HCT116 (cell line): ENCODE measurements around the gene RASL11B. TPM values are rescaled to one million over a fixed set of nuclear protein-coding genes. Genes with fewer than 3 reads are reported as not detected.

ENCODE experiments used
- ATAC-seq: fragments of 200-7000 bp; cut with Tn5 transposase; 2 replicates; pipeline ENCODE4 v1.9.1; 2020; ENCODE audit warnings: mild to moderate bottlenecking, moderate library complexity
- BruUV-seq: library from RNA; stranded (reverse); fragments of 400-500 nt; replicated peaks from 2 replicates; lab custom pipeline; 2021; lab: Mats Ljungman, UMichigan
- CTCF ChIA-PET: fragments of 300-600 bp; sonication (Branson Sonifier 250); formaldehyde crosslinking; loops from one replicate; lab custom pipeline; 2021; ENCODE audit warnings: antibody characterized with exemption; lab: Charles Lee
- POLR2A ChIA-PET: fragments of 300-600, 350-600 bp; sonication (Branson Sonifier 250); formaldehyde crosslinking; loops from one replicate; lab custom pipeline; 2021; ENCODE audit warnings: antibody characterized with exemption; lab: Charles Lee
- RAD21 ChIA-PET, 2 experiments: fragments of 300-600 bp; sonication (Branson Sonifier 250); formaldehyde crosslinking; loops; one replicate each; lab custom pipeline; 2023; ENCODE audit warnings: low total read pairs in 2 of 2; ENCODE audit not compliant: uncharacterized antibody in 2 of 2, unreplicated experiment in 2 of 2, low non-redundant PET in 1 of 2; lab: Charles Lee
- DNase-seq: peaks from one replicate; pipeline ENCODE4 v3.0.0-alpha.2; 2010; ENCODE audit warnings: low read depth, low spot score
- H2AFZ ChIP-seq: fragments of 200-600 bp; shearing (Covaris generic), sonication (generic); 2 replicates; pipeline ENCODE4 v1.6.1; 2017; ENCODE audit warnings: low read depth, mixed run types, mixed read lengths, antibody characterized with exemption, low read length; ENCODE audit not compliant: poor library complexity, severe bottlenecking
- H3K27ac ChIP-seq: 2 replicates; pipeline ENCODE4 v1.5.1; 2012; ENCODE audit warnings: low read depth, low read length
- H3K27me3 ChIP-seq: fragments of 200-600 bp; sonication (generic); 2 replicates; pipeline ENCODE4 v1.6.1; 2016; ENCODE audit warnings: mixed run types, low read length, mixed read lengths; ENCODE audit not compliant: insufficient read depth
- H3K36me3 ChIP-seq, 2 experiments: fragments of 200-500 bp in 1 of 2; fragments of 200-600 bp in 1 of 2; sonication (Bioruptor generic) in 1 of 2; sonication (generic) in 1 of 2; 2 replicates each; pipeline versions ENCODE4 v1.5.1 to v1.6.1; 2014 to 2016; ENCODE audit warnings: low read length in 2 of 2, inconsistent platforms in 1 of 2, mixed read lengths in 1 of 2, mixed run types in 1 of 2; ENCODE audit not compliant: insufficient read depth in 2 of 2, control insufficient read depth in 1 of 2
- H3K4me1 ChIP-seq, 2 experiments: fragments of 200-600 bp in 1 of 2; sonication (generic) in 1 of 2; 2 replicates each; pipeline versions ENCODE4 v1.5.1 to v1.6.1; 2012 to 2017; ENCODE audit warnings: low read length in 2 of 2, inconsistent platforms in 1 of 2, mild to moderate bottlenecking in 1 of 2, mixed read lengths in 1 of 2, mixed run types in 1 of 2, moderate library complexity in 1 of 2; ENCODE audit not compliant: insufficient read depth in 2 of 2, control insufficient read depth in 1 of 2
- H3K4me2 ChIP-seq: fragments of 200-600 bp; sonication (generic); 2 replicates; pipeline ENCODE4 v1.6.1; 2017; ENCODE audit warnings: mixed run types, low read length, mixed read lengths
- H3K4me3 ChIP-seq, 2 experiments: fragments of 200-600 bp in 1 of 2; sonication (generic) in 1 of 2; replicated peaks in 1 of 2; 2 replicates each; pipeline ENCODE4 v1.5.1; 2011 to 2016; ENCODE audit warnings: low read length in 2 of 2, control low read depth in 1 of 2, low read depth in 1 of 2, mild to moderate bottlenecking in 1 of 2, mixed read lengths in 1 of 2, mixed run types in 1 of 2
- H3K79me2 ChIP-seq: fragments of 200-600 bp; sonication (generic); 2 replicates; pipeline ENCODE4 v1.6.1; 2017; ENCODE audit warnings: mild to moderate bottlenecking, mixed run types, low read length, moderate library complexity, mixed read lengths; ENCODE audit not compliant: insufficient read depth
- H3K9ac ChIP-seq: fragments of 200-600 bp; sonication (generic); 2 replicates; pipeline ENCODE4 v1.6.1; 2016; ENCODE audit warnings: low read length, mixed read lengths
- H3K9me2 ChIP-seq: fragments of 200-600 bp; sonication (generic), shearing (Covaris generic); 2 replicates; pipeline ENCODE4 v1.6.1; 2017; ENCODE audit warnings: mixed run types, mild to moderate bottlenecking, moderate library complexity; ENCODE audit not compliant: insufficient read depth
- H3K9me3 ChIP-seq, 2 experiments: fragments of 200-500 bp in 1 of 2; fragments of 200-600 bp in 1 of 2; sonication (Bioruptor generic) in 1 of 2; sonication (generic) in 1 of 2; 2 replicates each; pipeline ENCODE4 v1.6.1; 2014 to 2017; ENCODE audit warnings: low read length in 2 of 2, mixed read lengths in 2 of 2, inconsistent platforms in 1 of 2, low read depth in 1 of 2, mild to moderate bottlenecking in 1 of 2, mixed run types in 1 of 2, moderate library complexity in 1 of 2; ENCODE audit not compliant: control insufficient read depth in 1 of 2, insufficient read depth in 1 of 2
- H4K20me1 ChIP-seq: fragments of 200-600 bp; sonication (generic), shearing (Covaris generic); 2 replicates; pipeline ENCODE4 v1.6.1; 2017; ENCODE audit warnings: mixed run types, mild to moderate bottlenecking, moderate library complexity; ENCODE audit not compliant: insufficient read depth
- ATF3 ChIP-seq: IDR thresholded peaks from 2 replicates; pipeline ENCODE4 v1.6.1; 2012
- CBX3 ChIP-seq: IDR thresholded peaks from 2 replicates; pipeline ENCODE4 v1.6.1; 2012; ENCODE audit warnings: low read depth
- CEBPB ChIP-seq: IDR thresholded peaks from 2 replicates; pipeline ENCODE4 v1.6.1; 2012; ENCODE audit warnings: low read depth
- JUND ChIP-seq: IDR thresholded peaks from 2 replicates; pipeline ENCODE4 v1.6.1; 2012
- POLR2A ChIP-seq: IDR thresholded peaks from 2 replicates; pipeline ENCODE4 v1.7.0; 2011; ENCODE audit warnings: borderline replicate concordance; ENCODE audit not compliant: insufficient read depth, insufficient read length; ENCODE audit errors: extremely low read depth
- RAD21 ChIP-seq: IDR thresholded peaks from 2 replicates; pipeline ENCODE4 v1.6.1; 2012; ENCODE audit warnings: low read depth, mild to moderate bottlenecking
- YY1 ChIP-seq: IDR thresholded peaks from 2 replicates; pipeline ENCODE4 v1.6.1; 2011; ENCODE audit warnings: low read length, low read depth, moderate library complexity, mild to moderate bottlenecking; ENCODE audit not compliant: insufficient replicate concordance; ENCODE audit errors: extremely low read depth
- intact Hi-C: fragments of 100-400 bp; cut with micrococcal nuclease; formaldehyde crosslinking; loops from 2 replicates; pipeline ENCODE4 v1.10.0; 2022
- total RNA-seq: library from RNA; stranded (reverse); gene quantifications from one replicate; pipeline ENCODE4 v1.2.1, GENCODE V29; 2021; ENCODE audit not compliant: unreplicated experiment
- TF ChIP-seq, protein P1 (sequence below): IDR thresholded peaks from 2 replicates; pipeline ENCODE4 v1.6.1; 2012
- TF ChIP-seq, protein P2 (sequence below), 3 experiments: fragments of 200-600 bp in 1 of 3; sonication (generic) in 1 of 3; IDR thresholded peaks in 2 of 3; conservative IDR thresholded peaks in 1 of 3; 2 replicates each; pipeline ENCODE4 v1.5.1; 2012 to 2017; ENCODE audit warnings: low read depth in 2 of 3, low read length in 2 of 3, antibody characterized with exemption in 1 of 3, borderline replicate concordance in 1 of 3, control low read depth in 1 of 3, mild to moderate bottlenecking in 1 of 3, mixed read lengths in 1 of 3, mixed run types in 1 of 3, moderate library complexity in 1 of 3; ENCODE audit not compliant: insufficient read depth in 1 of 3
- TF ChIP-seq, protein P3 (sequence below): IDR thresholded peaks from 2 replicates; pipeline ENCODE4 v1.6.1; 2011; ENCODE audit warnings: mild to moderate bottlenecking, low read length, moderate library complexity; ENCODE audit not compliant: insufficient replicate concordance; ENCODE audit errors: extremely low read depth

The RASL11B gene
- total RNA-seq, 1 experiment from 2014 or later: 0.34 TPM

DNA sequence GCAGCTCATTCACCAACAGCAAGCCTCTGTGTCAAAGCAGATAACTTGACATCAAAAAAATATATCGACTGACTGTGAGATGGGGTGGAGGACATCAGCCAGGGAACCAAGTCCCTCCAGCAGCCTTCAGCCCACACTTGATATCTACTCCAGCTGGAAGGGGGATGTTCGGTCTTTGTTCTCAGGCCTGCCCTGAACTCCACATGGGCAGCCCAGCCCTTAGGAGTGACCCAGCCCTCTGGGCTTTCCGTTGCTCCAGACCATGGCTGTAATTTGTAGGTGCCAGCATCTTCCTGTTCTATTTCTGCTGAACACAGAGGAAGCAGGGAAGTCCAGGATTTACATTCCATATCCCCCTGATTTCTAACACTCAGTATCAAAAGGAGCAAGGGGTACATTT is 17.4 kb downstream of the RASL11B start:
- Histone ChIP-seq H3K4me2 (no peak overlapping the region), H3K27me3 (no peaks in the 10 kb centered on the region), H3K4me3 (no peak overlapping the region), H4K20me1 (no peaks in the 10 kb centered on the region), H3K79me2 (no peaks in the 10 kb centered on the region), H3K9me3 (no peaks in the 10 kb centered on the region), H3K36me3 (no peaks in the 10 kb centered on the region), H2AFZ (no peak overlapping the region), H3K9ac (no peak overlapping the region), H3K9me2 (no peaks in the 10 kb centered on the region), H3K4me1 (peaks cover under 1 to 5% of the 10 kb centered on the region in 2 experiments; a peak in 2 of 4 replicates), H3K27ac (no peak overlapping the region)
- BruUV-seq: no TSS peak
- no peak for DNase-seq
- ChIA-PET RAD21 (no interaction called here), CTCF (no interaction called here), POLR2A (no interaction called here)
- intact Hi-C loops: no loop called here
- ATAC-seq: no peak
- TF ChIP-seq, protein P1, sequence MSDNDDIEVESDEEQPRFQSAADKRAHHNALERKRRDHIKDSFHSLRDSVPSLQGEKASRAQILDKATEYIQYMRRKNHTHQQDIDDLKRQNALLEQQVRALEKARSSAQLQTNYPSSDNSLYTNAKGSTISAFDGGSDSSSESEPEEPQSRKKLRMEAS: no peak
- TF ChIP-seq ATF3 (no peak), YY1 (no peak), CEBPB (no peak), POLR2A (no peak)
- TF ChIP-seq, protein P2, sequence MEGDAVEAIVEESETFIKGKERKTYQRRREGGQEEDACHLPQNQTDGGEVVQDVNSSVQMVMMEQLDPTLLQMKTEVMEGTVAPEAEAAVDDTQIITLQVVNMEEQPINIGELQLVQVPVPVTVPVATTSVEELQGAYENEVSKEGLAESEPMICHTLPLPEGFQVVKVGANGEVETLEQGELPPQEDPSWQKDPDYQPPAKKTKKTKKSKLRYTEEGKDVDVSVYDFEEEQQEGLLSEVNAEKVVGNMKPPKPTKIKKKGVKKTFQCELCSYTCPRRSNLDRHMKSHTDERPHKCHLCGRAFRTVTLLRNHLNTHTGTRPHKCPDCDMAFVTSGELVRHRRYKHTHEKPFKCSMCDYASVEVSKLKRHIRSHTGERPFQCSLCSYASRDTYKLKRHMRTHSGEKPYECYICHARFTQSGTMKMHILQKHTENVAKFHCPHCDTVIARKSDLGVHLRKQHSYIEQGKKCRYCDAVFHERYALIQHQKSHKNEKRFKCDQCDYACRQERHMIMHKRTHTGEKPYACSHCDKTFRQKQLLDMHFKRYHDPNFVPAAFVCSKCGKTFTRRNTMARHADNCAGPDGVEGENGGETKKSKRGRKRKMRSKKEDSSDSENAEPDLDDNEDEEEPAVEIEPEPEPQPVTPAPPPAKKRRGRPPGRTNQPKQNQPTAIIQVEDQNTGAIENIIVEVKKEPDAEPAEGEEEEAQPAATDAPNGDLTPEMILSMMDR (IDR thresholded peaks at IDR 0.05 in 2 of 3, conservative IDR thresholded peaks at IDR 0.05 in 1 of 3; ENCODE audit: borderline replicate concordance in 1 of 3, insufficient read depth in 1 of 3, low read depth in 2 of 3, low read length in 2 of 3): no peak

DNA sequence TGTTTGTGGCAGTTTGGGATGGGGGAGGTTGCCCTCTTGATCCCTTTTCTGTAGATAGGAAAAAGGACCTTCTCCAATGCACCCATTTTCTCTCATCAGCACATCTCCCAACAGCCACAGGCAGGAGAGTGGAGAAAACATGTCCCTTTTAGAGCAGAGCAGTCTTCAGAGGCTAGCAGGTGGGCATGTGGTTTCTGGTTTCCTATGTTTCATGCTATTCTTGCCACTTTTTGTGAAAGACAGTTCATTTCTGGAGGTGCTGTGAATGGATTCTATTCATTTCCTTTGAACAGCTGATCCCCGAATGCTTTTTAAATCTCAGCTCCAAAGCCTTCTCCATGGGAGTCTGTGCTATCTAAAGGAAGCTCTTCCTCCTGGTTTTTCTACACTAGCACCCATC is 18.9 kb downstream of the RASL11B start:
- DNase-seq (no peak), ATAC-seq (no peak)
- intact Hi-C loops: no loop called here
- no TSS peak for BruUV-seq
- Histone ChIP-seq H3K9me2 (no peaks in the 10 kb centered on the region), H3K27me3 (no peaks in the 10 kb centered on the region), H3K4me1 (peaks cover 10 to 13% of the 10 kb centered on the region in 2 experiments; a peak in 2 of 4 replicates), H3K4me3 (no peak overlapping the region), H3K9me3 (no peaks in the 10 kb centered on the region), H3K79me2 (no peaks in the 10 kb centered on the region), H2AFZ (no peak overlapping the region), H3K27ac (no peak overlapping the region), H3K9ac (no peak overlapping the region), H4K20me1 (no peaks in the 10 kb centered on the region), H3K36me3 (no peaks in the 10 kb centered on the region), H3K4me2 (no peak overlapping the region)
- RAD21 ChIA-PET: no interaction called here
- no peak for TF ChIP-seq POLR2A
- TF ChIP-seq, protein P2 (IDR thresholded peaks at IDR 0.05 in 2 of 3, conservative IDR thresholded peaks at IDR 0.05 in 1 of 3; ENCODE audit: borderline replicate concordance in 1 of 3, insufficient read depth in 1 of 3, low read depth in 2 of 3, low read length in 2 of 3): no peak
- no peak for TF ChIP-seq CBX3
- no peak for TF ChIP-seq JUND
- TF ChIP-seq, protein P1: no peak
- TF ChIP-seq, protein P3, sequence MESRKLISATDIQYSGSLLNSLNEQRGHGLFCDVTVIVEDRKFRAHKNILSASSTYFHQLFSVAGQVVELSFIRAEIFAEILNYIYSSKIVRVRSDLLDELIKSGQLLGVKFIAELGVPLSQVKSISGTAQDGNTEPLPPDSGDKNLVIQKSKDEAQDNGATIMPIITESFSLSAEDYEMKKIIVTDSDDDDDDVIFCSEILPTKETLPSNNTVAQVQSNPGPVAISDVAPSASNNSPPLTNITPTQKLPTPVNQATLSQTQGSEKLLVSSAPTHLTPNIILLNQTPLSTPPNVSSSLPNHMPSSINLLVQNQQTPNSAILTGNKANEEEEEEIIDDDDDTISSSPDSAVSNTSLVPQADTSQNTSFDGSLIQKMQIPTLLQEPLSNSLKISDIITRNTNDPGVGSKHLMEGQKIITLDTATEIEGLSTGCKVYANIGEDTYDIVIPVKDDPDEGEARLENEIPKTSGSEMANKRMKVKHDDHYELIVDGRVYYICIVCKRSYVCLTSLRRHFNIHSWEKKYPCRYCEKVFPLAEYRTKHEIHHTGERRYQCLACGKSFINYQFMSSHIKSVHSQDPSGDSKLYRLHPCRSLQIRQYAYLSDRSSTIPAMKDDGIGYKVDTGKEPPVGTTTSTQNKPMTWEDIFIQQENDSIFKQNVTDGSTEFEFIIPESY: no peak
- TF ChIP-seq RAD21: no peak
- TF ChIP-seq ATF3: no peak
- CTCF ChIA-PET: no interaction called here
- POLR2A ChIA-PET: no interaction called here
